LHCN-M2 (cell line): Measurements from ENCODE around the gene MYH6. TPM values are rescaled to one million over a fixed set of nuclear protein-coding genes. Genes with fewer than 3 reads are reported as not detected.
A peak's percentile ranks its signal among the peaks of the same experiment; 100 is the strongest.
"Not testable (repeated sequence)": the region's sequence is repeated elsewhere in the genome, so short reads cannot be mapped to it uniquely, and the experiment has no call there.

Source experiments
- DNase-seq: peaks from one replicate; pipeline ENCODE4 v3.0.0-alpha.2; 2012; ENCODE audit warnings: low read depth
- total RNA-seq: library from RNA; depleted of rRNA; stranded (reverse); fragments of >200 nt; gene quantifications from 2 replicates; pipeline ENCODE4 v1.2.3, GENCODE V29; 2014

Gene MYH6
- total RNA-seq, 1 experiment from 2014 or later: not detected

- no peak for DNase-seq
Observed at GRCh38 chr14:23415821-23416778, 8.0 kb upstream of the MYH6 start.

GRCh38 chr14:23414906-23415820 lies 7.1 kb upstream of the MYH6 start:
- no peak for DNase-seq

GRCh38 chr14:23414254-23414653 lies 6.2 kb upstream of the MYH6 start:
- no peak for DNase-seq

DNA sequence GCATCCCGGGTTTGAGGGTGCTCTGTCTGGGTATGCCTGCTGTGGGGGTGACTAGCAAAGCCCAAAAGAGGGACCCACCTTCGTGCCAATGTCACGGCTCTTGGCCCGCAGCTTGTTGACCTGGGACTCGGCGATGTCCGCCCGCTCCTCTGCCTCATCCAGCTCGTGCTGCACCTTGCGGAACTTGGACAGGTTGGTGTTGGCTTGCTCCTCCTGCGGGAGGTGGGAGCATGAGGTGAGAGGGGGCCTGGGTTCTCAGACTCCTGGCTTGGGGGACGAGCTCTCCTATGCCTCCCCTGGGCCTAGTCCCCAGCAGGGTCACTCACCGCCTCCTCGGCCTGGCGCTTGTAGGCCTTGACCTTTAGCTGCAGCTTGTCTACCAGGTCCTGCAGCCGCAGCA lies 5.6 kb upstream of the MYH6 start:
- DNase-seq: no peak

DNA sequence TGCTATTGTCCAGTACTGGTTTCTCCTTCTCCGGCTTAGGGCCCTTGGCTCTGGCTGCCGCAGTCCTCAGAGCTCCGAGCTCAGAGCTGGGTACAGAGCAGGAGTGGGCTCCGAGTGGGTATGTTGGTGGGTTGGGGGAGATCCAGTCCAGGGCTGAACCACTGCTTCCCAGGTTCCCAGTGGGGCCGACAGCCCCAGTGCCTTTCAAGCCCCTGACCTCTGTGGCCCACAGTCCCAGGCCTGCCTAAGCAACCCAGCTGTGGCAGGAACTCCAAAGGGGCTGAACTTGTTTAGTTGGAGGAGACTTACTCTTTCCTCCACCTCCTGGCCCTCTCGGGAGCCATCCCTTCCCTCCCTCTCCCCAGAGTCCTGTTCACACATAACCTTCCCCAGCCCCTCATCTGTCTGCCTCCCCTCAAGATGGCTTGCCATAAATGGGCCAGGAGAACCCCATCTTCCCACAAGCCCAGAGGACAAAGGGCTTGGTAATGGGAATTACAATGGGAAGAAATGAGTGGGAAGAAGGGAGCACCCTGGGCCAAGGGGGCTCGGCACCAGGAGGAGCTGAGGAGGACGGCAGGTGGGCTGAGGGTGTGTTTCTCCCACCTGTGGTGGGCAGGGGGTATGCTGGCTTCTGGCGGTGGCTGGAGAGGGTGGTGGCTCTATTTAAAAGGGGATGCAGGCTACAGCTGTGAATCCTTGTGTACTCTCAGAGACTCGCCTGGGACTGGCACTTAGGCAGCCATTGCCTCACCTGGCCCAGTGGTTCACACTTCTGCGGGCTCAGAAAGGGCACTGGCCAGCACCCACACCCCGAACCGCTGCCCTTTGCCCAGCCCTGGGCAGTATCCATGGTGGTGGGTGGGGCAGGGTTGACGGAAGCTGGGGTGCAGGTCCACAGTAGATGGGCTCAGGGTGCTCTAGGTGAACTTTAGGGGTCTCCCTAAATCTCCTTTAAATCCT lies 3.8 kb upstream of the MYH6 start:
- no peak for DNase-seq

DNA sequence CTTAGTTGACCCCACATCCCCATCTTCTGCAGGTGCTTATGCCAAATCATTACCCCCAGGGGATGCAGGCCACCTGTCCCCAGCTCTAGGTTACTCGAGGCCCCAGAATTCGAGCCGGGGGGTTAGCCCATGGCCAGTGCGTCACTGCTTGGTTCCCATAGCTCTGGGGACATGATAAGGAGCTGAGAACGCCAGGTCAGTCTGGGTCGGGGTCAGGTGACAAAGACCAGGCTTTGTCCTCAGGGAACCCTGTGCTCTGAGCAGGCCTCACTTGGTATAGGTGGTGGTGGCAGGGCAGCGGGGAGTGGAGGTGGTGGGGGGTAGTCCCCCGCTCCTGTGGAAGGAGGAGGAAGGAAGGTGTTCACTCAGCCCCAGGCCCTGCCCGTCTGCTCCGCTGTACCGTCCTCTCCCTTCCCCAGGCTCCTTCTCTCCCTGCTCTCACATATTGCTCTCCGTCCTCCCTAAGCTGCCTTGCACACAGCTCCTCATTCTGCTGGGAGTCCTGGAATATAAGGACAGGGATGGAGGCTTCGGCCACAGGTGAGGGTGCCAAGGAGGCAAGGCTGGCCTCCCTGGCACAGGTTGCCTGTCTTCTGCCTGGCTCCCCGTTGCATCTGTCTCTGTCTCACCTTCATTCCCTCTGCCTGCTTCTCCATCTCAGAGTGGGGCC lies 2.0 kb upstream of the MYH6 start:
- DNase-seq: no peak

DNA sequence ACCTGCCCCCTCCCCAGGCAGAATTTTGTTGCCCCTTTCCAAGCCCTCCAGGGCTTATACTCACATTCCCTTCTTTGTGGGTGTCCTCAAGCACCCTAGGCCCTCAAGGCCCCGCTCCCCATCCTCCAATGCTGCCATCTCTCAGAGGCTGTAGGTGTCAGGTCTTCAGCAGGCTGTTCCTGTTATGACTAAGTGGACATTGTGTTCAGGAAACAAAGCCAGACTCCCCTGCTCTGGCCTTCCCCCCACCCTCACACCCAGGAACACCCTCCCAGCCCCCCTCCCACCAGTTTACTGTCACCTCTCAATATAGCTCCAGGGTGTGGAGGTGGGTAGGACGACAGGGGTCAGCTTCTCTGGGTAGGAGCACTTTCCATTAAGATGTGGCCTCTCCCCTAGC lies 1.4 kb upstream of the MYH6 start:
- DNase-seq: no peak

DNA sequence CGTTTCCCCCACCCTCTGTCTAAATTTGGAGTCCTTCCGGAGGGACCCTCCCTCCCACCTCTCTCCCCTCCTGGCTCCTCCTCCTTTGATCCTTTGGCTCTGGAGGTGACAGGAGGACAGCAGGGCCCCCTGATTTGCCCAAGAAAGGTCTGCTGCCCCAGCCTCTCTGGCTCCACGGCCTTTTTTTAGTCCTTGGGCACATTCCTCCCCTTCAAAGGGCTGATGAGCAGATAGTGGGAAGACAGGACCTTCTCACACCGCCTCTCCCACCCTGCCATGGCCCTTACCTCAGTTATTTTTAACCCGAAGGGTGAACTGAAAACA lies 196 bp upstream of the MYH6 start:
- DNase-seq: no peak

DNA sequence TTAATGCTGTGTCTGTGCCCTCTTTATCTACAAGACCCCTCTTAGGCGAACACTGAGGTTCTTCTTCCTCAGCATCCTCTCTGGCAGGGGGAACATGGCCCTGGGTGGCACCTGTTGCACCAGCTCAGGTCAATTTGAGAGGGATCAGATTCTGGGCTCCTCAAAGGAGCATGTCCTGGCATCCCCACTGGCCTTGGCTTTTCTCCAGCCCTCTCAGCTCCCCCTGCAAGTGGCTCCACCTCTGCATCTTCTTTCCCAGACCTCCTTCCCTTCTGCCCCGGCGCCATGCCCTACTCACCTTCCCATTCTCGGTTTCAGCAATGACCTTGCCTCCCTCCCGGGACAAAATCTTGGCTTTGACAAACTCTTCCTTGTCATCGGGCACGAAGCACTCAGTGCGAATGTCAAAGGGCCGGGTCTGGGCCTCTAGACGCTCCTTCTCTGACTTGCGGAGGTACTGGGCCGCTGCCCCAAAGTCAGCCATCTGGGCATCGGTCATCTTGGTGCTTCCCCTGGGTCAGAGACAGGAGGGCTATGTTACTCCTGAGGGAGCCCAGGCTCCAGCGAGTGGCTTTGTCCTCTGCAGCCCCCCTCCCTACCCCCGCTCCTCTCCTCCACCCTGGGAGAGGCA lies 1.2 kb downstream of the MYH6 start:
- DNase-seq: no peak

DNA sequence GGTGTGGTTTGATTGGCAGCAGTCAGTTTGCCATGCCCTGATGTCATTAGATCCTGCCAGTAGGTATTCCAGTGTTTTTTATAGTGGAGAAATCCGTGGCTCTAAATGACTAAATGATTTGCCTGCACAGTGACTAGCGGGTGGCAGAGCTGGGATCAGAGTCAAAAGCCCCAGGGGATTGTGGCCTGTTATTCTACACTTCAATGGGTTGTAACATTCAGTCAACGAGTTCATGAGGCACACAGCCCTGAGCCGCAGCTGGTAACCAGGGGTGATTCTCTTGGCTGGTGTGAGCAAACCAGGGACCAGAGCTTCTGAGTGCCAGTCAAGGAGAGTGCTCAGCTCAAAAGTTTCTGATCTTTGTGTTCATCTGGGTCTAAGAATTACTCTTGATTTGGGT lies 1.8 kb downstream of the MYH6 start:
- peak; percentile 2 for DNase-seq

DNA sequence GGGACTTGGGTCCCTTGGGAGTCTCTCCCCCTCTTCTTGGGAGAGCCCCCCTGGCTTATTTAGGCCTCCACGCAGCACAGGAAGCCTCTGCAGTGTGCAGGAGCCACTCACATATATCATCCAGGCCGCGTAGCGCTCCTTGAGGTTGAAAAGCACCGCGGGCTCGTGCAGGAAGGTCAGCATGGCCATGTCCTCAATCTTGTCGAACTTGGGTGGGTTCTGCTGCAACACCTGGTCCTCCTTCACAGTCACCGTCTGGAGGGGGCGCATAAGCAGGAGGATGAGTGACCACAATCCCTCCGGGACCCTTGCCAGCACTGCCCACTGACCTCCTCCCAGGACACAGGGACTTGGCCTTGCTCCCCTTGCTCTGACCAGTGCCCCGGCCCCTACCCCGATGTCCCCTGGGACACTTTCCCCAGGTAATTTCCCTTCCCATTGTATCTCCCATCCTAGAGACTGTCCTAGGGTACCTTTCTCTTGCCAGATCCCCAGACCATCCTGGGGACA lies 2.5 kb downstream of the MYH6 start:
- DNase-seq: no peak

GRCh38 chr14:23405096-23405495 lies 3.0 kb downstream of the MYH6 start:
- DNase-seq: no peak

GRCh38 chr14:23404331-23404900 lies 3.7 kb downstream of the MYH6 start:
- DNase-seq: no peak

- no peak for DNase-seq
Observed at GRCh38 chr14:23403908-23404307, 4.2 kb downstream of the MYH6 start.

- DNase-seq: no peak
Observed at GRCh38 chr14:23403139-23403438, 5.0 kb downstream of the MYH6 start.

GRCh38 chr14:23402296-23403138 lies 5.6 kb downstream of the MYH6 start:
- DNase-seq: no peak

DNA sequence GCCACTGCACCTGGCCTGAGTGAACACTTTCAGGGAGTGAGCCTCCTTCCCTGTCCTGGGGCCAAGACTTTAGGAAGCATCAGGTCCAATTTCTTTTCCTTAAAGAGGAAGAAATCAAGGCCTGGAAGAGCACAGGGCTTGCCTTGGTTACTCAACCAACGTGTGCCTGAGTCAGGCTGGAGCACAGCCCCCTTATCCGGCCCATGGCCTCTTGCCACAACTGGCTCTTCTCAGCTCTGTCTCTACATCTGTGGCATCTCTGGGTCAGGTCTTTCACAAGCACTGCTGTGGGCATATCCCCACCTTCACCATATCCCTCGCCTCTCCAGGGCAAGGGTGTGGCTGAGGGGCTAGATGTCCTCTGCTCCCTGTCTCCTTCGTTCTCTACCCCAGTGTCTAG lies 6.8 kb downstream of the MYH6 start:
- no peak for DNase-seq

GRCh38 chr14:23400496-23401149 lies 7.5 kb downstream of the MYH6 start:
- not testable (repeated sequence) for DNase-seq

- no peak for DNase-seq
Observed at GRCh38 chr14:23399591-23399990, 8.5 kb downstream of the MYH6 start.
